HepG2 (cell line): ENCODE measurements around the gene CAB39. TPM values are rescaled to one million over a fixed set of nuclear protein-coding genes. Genes with fewer than 3 reads are reported as not detected.

Experiments
- ATAC-seq: fragments of 200-7000 bp; cut with Tn5 transposase; 3 replicates; pipeline ENCODE4 v1.9.1; 2020; ENCODE audit warnings: mild to moderate bottlenecking, moderate library complexity
- BruUV-seq: library from RNA; stranded (reverse); fragments of 400-500 nt; replicated peaks from 2 replicates; lab custom pipeline; 2021; lab: Mats Ljungman, UMichigan
- CTCF ChIA-PET: fragments of 300-600 bp; formaldehyde crosslinking; extraction: SDS; loops from one replicate; lab custom pipeline; 2021; ENCODE audit warnings: low total read pairs, inconsistent platforms, low intra/inter-chr PET ratio; lab: Yijun Ruan, JAX
- POLR2A ChIA-PET: fragments of 350-600 bp; sonication (Branson Sonifier 250); formaldehyde crosslinking; loops from one replicate; lab custom pipeline; 2020; ENCODE audit warnings: antibody characterized with exemption, inconsistent platforms; lab: Yijun Ruan, JAX
- DNase-seq: peaks from one replicate; pipeline ENCODE4 v3.0.0-alpha.2; 2015; ENCODE audit warnings: low spot score
- FAIRE-seq: peaks from 3 replicates; lab custom pipeline; 2011; peaks lifted over from hg19 to GRCh38; lab: Jason Lieb, UNC
- H2AFZ ChIP-seq: one replicate; pipeline ENCODE4 v1.6.1; 2011; ENCODE audit warnings: low read length, inconsistent platforms
- H3K27ac ChIP-seq: fragments of 300-600 bp; 3 replicates; pipeline ENCODE4 v1.8.0; 2011; ENCODE audit warnings: mixed run types, mild to moderate bottlenecking, mixed read lengths, low read length, inconsistent platforms; ENCODE audit not compliant: insufficient read depth; ENCODE audit errors: extremely low read length
- H3K27me3 ChIP-seq, 2 experiments: fragments of 200-600 bp in 1 of 2; 2 replicates in 1 of 2; 3 replicates in 1 of 2; pipeline versions ENCODE4 v1.6.0 to v1.8.0; 2011; ENCODE audit warnings: low read length in 2 of 2, mild to moderate bottlenecking in 2 of 2, moderate library complexity in 2 of 2, inconsistent platforms in 1 of 2; ENCODE audit not compliant: insufficient read depth in 2 of 2, control insufficient read depth in 1 of 2
- H3K36me3 ChIP-seq, 2 experiments: fragments of 200-600 bp in 1 of 2; replicated peaks in 1 of 2; 2 replicates in 1 of 2; 3 replicates in 1 of 2; pipeline versions ENCODE4 v1.5.1 to v1.8.0; 2011; ENCODE audit warnings: low read length in 2 of 2, inconsistent platforms in 1 of 2; ENCODE audit not compliant: insufficient read depth in 2 of 2, control insufficient read depth in 1 of 2
- H3K4me1 ChIP-seq: 2 replicates; pipeline ENCODE4 v1.5.1; 2012; ENCODE audit warnings: low read length, inconsistent platforms; ENCODE audit not compliant: insufficient read depth
- H3K4me2 ChIP-seq: 2 replicates; pipeline ENCODE4 v1.6.0; 2011; ENCODE audit warnings: low read depth, low read length, inconsistent platforms
- H3K4me3 ChIP-seq, 3 experiments: fragments of 200-600 bp in 1 of 3; sonication (generic), shearing (Covaris generic) in 1 of 3; replicated peaks in 1 of 3; 2 replicates each; pipeline ENCODE4 v1.5.1; 2011 to 2016; ENCODE audit warnings: low read length in 3 of 3, inconsistent platforms in 2 of 3, low read depth in 2 of 3, mild to moderate bottlenecking in 2 of 3, control low read depth in 1 of 3, mixed read lengths in 1 of 3; ENCODE audit not compliant: insufficient read depth in 1 of 3
- H3K79me2 ChIP-seq: one replicate; pipeline ENCODE4 v1.6.1; 2011; ENCODE audit warnings: low read length, inconsistent platforms; ENCODE audit not compliant: insufficient read depth
- H3K9ac ChIP-seq: 2 replicates; pipeline ENCODE4 v1.6.0; 2011; ENCODE audit warnings: mild to moderate bottlenecking, low read depth, low read length, inconsistent platforms; ENCODE audit not compliant: insufficient read depth
- H3K9me3 ChIP-seq: 2 replicates; pipeline ENCODE4 v1.5.1; 2012; ENCODE audit warnings: mild to moderate bottlenecking, low read length
- H4K20me1 ChIP-seq: 2 replicates; pipeline ENCODE4 v1.6.0; 2011; ENCODE audit warnings: inconsistent platforms, mild to moderate bottlenecking, low read length, moderate library complexity; ENCODE audit not compliant: insufficient read depth
- FUBP1 ChIP-seq: sonication (generic); formaldehyde crosslinking; IDR thresholded peaks from 2 replicates; pipeline ENCODE4 v1.5.1; 2020; ENCODE audit warnings: missing genetic modification reagents, mild to moderate bottlenecking, borderline replicate concordance
- GATAD1 ChIP-seq: IDR thresholded peaks from 2 replicates; pipeline ENCODE4 v1.6.1; 2016; ENCODE audit warnings: missing genetic modification reagents, missing compliant biosample characterization
- MTA1 ChIP-seq: sonication (generic); formaldehyde crosslinking; IDR thresholded peaks from 2 replicates; pipeline ENCODE4 v1.4.0; 2020; ENCODE audit warnings: missing genetic modification reagents, mild to moderate bottlenecking, borderline replicate concordance
- ZMYM4 ChIP-seq: sonication (generic); formaldehyde crosslinking; IDR thresholded peaks from 2 replicates; pipeline ENCODE4 v1.8.1; 2023; ENCODE audit warnings: mild to moderate bottlenecking, missing genetic modification reagents
- ZNF224 ChIP-seq: sonication (generic); formaldehyde crosslinking; IDR thresholded peaks from 2 replicates; pipeline ENCODE4 v1.5.0; 2020; ENCODE audit warnings: mild to moderate bottlenecking, missing genetic modification reagents
- ZNF746 ChIP-seq: sonication (generic); formaldehyde crosslinking; IDR thresholded peaks from 2 replicates; pipeline ENCODE4 v1.8.0; 2022; ENCODE audit warnings: mild to moderate bottlenecking, missing genetic modification reagents
- ZSCAN29 ChIP-seq: sonication (generic); formaldehyde crosslinking; conservative IDR thresholded peaks from 2 replicates; pipeline ENCODE4 v1.4.0; 2020; ENCODE audit warnings: mild to moderate bottlenecking, missing genetic modification reagents
- WGBS: methylation state at CpG from one replicate; pipeline ENCODE4 v1.1.6; 2017; ENCODE audit warnings: low lambda C conversion rate; 5-methylcytosine and 5-hydroxymethylcytosine counted together
- in situ Hi-C: cut with HindIII; loops from 2 replicates; pipeline ENCODE4 v1.10.0; 2017; ENCODE audit warnings: low pct_unique_long_range_greater_than_20kb; ENCODE audit not compliant: extremely low pct_ligation_motif_present
- intact Hi-C: fragments of 100-400 bp; cut with micrococcal nuclease; formaldehyde crosslinking; loops from one replicate; pipeline ENCODE4 v1.10.0; 2022; ENCODE audit not compliant: unreplicated experiment
- polyA plus RNA-seq, 8 experiments: library from polyadenylated mRNA; depleted of rRNA in 3 of 8; stranded (reverse) in 7 of 8; unstranded in 1 of 8; fragments of >200 nt; fragmentation: Illumina TruSeq in 4 of 8; extraction: Trizol in 4 of 8; gene quantifications; 2 replicates each; pipeline versions ENCODE4 v1.2.1 to v1.2.3, GENCODE V29; 2011 to 2016; ENCODE audit warnings: low read depth in 4 of 8, missing spikeins in 1 of 8, mixed read lengths in 1 of 8; ENCODE audit not compliant: insufficient read depth in 1 of 8
- total RNA-seq, 5 experiments: library from RNA; depleted of rRNA; stranded (reverse); fragments of >200 nt; fragmentation: Illumina TruSeq; extraction: Trizol; gene quantifications; 2 replicates each; pipeline ENCODE4 v1.2.3, GENCODE V29; 2016; ENCODE audit warnings: low read depth in 1 of 5

Gene CAB39
- total and polyA plus RNA-seq, 2 of the 13 experiments (the other 11 are each of a cell fraction or from before 2014, with no cell fraction given): 19.3 to 45.3 TPM

- no peak for TF ChIP-seq ZMYM4 (CRISPR knock-in tag)
Observed at GRCh38 chr2:230765611-230766300, 53.1 kb downstream of the CAB39 start (continued).

- no peaks in the 10 kb centered on the region for H3K4me1 ChIP-seq
- no peak overlapping the region for H3K27ac ChIP-seq
- no peak for FAIRE-seq
- H3K79me2 ChIP-seq: no peaks in the 10 kb centered on the region
- H3K9ac ChIP-seq: no peak overlapping the region
- no peaks in the 10 kb centered on the region for H4K20me1 ChIP-seq
- BruUV-seq: no TSS peak
- CTCF ChIA-PET: no interaction called here
- WGBS: 99% methylated on average over 2 of the region's 2 CpGs
- H3K27me3 ChIP-seq: no peaks in the 10 kb centered on the region
- POLR2A ChIA-PET: no interaction called here
- TF ChIP-seq FUBP1 (CRISPR knock-in tag) (no peak), ZNF746 (CRISPR knock-in tag) (no peak), GATAD1 (no peak), ZNF224 (CRISPR knock-in tag) (no peak), ZSCAN29 (no peak), MTA1 (no peak)
- ATAC-seq: no peak
- in situ Hi-C loops: no loop called here
- peaks cover 5 to 28% of the 10 kb centered on the region in 2 experiments for H3K36me3 ChIP-seq
- intact Hi-C loops: no loop called here
- no peak overlapping the region for H2AFZ ChIP-seq
- no peak overlapping the region for H3K4me2 ChIP-seq
- no peak for DNase-seq
- H3K9me3 ChIP-seq: no peaks in the 10 kb centered on the region
- no peak overlapping the region for H3K4me3 ChIP-seq
Observed at GRCh38 chr2:230767862-230768388, 55.3 kb downstream of the CAB39 start.
